HG03039 (cell line): ENCODE data around the gene NECTIN2.
"Not testable (repeated sequence)": the region's sequence is repeated elsewhere in the genome, so short reads cannot be mapped to it uniquely, and the experiment has no call there.

Experiments
- ATAC-seq: cut with Tn5 transposase; IDR thresholded peaks from one replicate; pipeline ENCODE4 v1.9.1; 2021; ENCODE audit warnings: mild to moderate bottlenecking, moderate library complexity; ENCODE audit not compliant: unreplicated experiment

Gene NECTIN2

DNA sequence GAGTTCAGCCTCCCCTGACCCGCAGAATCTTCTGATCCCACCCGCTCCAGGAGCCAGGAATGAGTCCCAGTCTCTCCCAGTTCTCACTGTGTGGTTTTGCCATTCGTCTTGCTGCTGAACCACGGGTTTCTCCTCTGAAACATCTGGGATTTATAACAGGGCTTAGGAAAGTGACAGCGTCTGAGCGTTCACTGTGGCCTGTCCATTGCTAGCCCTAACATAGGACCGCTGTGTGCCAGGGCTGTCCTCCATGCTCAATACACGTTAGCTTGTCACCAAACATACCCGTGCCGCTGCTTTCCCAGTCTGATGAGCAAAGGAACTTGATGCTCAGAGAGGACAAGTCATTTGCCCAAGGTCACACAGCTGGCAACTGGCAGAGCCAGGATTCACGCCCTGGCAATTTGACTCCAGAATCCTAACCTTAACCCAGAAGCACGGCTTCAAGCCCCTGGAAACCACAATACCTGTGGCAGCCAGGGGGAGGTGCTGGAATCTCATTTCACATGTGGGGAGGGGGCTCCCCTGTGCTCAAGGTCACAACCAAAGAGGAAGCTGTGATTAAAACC is 58.4 kb downstream of the NECTIN2 start:
- no peak for ATAC-seq

DNA sequence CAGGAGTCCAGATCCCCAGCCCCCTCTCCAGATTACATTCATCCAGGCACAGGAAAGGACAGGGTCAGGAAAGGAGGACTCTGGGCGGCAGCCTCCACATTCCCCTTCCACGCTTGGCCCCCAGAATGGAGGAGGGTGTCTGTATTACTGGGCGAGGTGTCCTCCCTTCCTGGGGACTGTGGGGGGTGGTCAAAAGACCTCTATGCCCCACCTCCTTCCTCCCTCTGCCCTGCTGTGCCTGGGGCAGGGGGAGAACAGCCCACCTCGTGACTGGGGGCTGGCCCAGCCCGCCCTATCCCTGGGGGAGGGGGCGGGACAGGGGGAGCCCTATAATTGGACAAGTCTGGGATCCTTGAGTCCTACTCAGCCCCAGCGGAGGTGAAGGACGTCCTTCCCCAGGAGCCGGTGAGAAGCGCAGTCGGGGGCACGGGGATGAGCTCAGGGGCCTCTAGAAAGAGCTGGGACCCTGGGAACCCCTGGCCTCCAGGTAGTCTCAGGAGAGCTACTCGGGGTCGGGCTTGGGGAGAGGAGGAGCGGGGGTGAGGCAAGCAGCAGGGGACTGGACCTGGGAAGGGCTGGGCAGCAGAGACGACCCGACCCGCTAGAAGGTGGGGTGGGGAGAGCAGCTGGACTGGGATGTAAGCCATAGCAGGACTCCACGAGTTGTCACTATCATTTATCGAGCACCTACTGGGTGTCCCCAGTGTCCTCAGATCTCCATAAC is 59.5 kb downstream of the NECTIN2 start, which contains the start of gene APOE:
Gene APOE, plus strand, starts transcription at position 360 of the 724 bp plus-strand sequence. CDS start 829 bp downstream, outside the sequence.
- no peak for ATAC-seq

- no peak for ATAC-seq
These were observed 61.5 kb downstream of the NECTIN2 start for GRCh38 chr19:44907613-44908012.

DNA sequence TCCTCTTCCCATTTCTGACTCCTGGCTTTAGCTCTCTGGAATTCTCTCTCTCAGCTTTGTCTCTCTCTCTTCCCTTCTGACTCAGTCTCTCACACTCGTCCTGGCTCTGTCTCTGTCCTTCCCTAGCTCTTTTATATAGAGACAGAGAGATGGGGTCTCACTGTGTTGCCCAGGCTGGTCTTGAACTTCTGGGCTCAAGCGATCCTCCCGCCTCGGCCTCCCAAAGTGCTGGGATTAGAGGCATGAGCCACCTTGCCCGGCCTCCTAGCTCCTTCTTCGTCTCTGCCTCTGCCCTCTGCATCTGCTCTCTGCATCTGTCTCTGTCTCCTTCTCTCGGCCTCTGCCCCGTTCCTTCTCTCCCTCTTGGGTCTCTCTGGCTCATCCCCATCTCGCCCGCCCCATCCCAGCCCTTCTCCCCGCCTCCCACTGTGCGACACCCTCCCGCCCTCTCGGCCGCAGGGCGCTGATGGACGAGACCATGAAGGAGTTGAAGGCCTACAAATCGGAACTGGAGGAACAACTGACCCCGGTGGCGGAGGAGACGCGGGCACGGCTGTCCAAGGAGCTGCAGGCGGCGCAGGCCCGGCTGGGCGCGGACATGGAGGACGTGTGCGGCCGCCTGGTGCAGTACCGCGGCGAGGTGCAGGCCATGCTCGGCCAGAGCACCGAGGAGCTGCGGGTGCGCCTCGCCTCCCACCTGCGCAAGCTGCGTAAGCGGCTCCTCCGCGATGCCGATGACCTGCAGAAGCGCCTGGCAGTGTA is 62.2 kb downstream of the NECTIN2 start:
- ATAC-seq = no peak

DNA sequence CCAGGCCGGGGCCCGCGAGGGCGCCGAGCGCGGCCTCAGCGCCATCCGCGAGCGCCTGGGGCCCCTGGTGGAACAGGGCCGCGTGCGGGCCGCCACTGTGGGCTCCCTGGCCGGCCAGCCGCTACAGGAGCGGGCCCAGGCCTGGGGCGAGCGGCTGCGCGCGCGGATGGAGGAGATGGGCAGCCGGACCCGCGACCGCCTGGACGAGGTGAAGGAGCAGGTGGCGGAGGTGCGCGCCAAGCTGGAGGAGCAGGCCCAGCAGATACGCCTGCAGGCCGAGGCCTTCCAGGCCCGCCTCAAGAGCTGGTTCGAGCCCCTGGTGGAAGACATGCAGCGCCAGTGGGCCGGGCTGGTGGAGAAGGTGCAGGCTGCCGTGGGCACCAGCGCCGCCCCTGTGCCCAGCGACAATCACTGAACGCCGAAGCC is 62.8 kb downstream of the NECTIN2 start:
- ATAC-seq = no peak

DNA sequence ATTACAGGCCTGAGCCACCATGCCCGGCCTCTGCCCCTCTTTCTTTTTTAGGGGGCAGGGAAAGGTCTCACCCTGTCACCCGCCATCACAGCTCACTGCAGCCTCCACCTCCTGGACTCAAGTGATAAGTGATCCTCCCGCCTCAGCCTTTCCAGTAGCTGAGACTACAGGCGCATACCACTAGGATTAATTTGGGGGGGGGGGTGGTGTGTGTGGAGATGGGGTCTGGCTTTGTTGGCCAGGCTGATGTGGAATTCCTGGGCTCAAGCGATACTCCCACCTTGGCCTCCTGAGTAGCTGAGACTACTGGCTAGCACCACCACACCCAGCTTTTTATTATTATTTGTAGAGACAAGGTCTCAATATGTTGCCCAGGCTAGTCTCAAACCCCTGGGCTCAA is 63.7 kb downstream of the NECTIN2 start:
- ATAC-seq = no peak

- not testable (repeated sequence) for ATAC-seq
These were observed 65.8 kb downstream of the NECTIN2 start for GRCh38 chr19:44911896-44912295.

GRCh38 chr19:44912854-44913253 is 66.8 kb downstream of the NECTIN2 start:
- ATAC-seq = no peak

DNA sequence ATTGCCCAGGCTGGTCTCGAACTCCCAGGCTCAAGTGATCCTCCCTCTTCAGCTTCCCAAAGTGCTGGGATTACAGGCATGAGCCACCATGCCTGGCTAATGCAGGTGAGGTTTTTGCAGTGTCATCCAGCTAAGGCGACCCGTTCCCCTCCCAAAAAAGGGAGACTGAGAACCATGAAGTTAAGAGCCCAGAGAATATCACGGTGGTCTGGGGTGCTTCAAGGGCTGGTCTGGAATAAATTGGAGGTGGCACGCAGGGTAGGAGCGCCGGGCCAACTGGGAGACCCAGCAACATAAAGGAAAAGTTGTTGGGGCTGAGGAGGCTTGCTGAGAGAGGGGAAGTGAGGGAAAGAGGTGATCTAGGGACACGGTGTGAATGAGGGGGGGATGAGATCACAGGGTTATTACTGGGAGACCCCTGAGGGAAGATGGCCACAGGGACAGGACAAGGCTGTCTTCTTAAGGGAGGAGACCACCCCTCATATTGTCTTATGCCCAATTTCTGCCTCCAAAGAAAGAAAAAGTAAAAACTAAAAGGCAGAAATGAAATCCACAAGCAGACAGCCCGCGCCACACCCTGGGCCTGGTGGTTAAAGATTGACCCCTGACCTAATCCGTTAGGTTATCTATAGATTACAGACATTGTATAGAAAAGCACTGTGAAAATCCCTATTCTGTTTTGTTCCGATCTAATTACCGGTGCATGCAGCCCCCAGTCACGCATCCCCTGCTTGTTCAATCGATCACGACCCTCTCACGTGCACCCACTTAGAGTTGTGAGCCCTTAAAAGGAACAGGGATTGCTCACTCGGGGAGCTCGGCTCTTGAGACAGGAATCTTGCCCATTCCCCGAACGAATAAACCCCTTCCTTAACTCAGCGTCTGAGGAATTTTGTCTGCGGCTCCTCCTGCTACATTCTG is 67.7 kb downstream of the NECTIN2 start:
- not testable (repeated sequence) for ATAC-seq

DNA sequence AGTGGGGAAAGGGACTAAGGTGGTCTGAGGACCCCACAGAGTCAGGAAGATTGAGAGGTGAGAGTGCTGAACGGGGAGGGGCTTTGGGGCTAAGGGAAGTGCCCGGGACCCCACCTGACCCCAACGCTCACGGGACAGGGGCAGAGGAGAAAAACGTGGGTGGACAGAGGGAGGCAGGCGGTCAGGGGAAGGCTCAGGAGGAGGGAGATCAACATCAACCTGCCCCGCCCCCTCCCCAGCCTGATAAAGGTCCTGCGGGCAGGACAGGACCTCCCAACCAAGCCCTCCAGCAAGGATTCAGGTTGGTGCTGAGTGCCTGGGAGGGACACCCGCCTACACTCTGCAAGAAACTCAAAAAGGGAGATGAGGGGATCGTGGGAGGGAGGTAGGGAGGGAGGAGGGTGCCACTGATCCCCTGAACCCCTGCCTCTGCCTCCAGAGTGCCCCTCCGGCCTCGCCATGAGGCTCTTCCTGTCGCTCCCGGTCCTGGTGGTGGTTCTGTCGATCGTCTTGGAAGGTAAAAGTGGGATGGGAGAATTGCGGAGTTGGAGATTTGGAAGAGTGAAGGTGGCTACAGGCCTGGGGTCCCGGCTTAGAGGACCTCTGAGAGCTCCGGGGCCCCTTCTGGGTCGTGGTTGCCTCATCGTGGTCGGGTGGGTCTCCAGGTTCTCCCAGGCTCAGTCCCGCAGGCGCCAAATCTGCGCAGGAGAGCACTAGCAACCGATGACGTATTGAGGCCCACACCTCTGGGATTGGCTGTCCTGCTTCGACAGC is 68.5 kb downstream of the NECTIN2 start, which contains the start of gene APOC1:
Gene APOC1, plus strand, starts transcription at position 176 of the 774 bp plus-strand sequence. Its CDS starts 284 bp downstream, at position 460.
- peak; percentile 83 for ATAC-seq

DNA sequence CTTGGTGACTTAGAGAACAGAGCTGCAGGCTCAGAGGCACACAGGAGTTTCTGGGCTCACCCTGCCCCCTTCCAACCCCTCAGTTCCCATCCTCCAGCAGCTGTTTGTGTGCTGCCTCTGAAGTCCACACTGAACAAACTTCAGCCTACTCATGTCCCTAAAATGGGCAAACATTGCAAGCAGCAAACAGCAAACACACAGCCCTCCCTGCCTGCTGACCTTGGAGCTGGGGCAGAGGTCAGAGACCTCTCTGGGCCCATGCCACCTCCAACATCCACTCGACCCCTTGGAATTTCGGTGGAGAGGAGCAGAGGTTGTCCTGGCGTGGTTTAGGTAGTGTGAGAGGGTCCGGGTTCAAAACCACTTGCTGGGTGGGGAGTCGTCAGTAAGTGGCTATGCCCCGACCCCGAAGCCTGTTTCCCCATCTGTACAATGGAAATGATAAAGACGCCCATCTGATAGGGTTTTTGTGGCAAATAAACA is 78.2 kb downstream of the NECTIN2 start:
- no peak for ATAC-seq

DNA sequence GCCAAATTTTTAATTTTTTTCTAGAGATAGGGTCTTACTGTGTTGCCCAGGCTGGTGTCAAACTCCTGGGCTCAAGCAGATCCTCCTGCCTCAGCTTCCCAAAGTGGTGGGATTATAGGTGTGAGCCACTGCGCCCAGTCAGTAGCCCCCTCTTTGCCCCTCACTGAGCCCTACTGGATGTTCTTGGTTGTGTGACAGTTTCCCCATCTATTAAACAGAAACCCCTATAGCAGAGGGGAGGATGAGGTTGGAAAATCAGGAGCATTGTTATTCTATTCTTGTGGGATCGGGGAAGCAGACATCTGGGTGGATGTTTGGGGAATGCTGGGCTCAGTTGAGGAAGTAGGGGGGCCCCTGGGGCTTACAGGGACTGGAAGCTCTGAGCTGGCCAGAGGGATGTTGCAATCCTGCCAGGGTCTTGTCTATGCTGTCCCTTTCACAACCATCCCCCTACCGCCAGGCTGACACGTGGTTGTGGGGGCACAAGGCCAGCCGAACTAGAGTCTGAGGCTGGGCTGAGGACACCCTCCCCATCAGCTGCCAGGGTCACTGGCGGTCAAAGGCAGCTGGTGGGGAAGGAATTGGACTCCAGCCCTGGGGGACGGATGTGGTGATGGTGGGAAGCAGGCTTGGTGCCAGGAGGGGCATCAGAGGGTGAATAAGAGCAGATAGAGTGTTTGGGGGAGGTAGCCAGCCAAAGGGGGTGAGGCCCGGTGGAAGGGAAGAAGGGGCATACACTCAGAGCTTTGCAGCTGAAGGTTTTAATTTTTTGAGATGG is 79.2 kb downstream of the NECTIN2 start:
- no peak for ATAC-seq

DNA sequence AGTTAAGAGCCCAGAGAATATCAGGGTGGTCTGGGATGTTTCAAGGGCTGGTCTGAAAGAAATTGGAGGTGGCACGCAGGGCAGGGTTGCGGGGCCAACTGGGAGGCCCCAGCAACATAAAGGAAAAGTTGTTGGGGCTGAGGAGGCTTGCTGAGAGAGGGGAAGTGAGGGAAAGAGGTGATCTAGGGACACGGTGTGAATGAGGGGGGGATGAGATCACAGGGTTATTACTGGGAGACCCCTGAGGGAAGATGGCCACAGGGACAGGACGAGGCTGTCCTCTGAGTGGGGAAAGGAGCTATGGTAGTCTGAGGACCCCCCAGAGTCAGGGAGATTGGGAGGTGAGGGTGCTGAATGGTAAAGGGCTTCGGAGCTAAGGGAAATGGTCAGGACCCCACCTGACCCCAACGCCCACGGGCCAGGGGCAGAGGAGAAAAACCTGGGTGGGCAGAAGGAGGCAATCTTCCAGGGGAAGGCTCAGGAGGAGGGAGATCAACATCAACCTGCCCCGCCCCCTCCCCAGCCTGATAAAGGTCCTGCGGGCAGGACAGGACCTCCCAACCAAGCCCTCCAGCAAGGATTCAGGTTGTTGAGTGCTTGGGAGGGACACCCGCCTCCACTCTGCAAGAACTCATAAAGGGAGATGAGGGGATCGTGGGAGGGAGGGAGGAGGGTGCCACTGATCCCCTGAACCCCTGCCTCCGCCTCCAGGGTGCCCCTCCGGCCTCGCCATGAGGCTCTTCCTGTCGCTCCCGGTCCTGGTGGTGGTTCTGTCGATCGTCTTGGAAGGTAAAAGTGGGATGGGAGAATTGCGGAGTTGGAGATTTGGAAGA is 80.4 kb downstream of the NECTIN2 start:
- ATAC-seq = not testable (repeated sequence)

GRCh38 chr19:44927746-44928145 is 81.6 kb downstream of the NECTIN2 start:
- ATAC-seq = no peak

- no peak for ATAC-seq
These were observed 84.0 kb downstream of the NECTIN2 start for GRCh38 chr19:44930088-44930487.

- no peak for ATAC-seq
These were observed 85.4 kb downstream of the NECTIN2 start for GRCh38 chr19:44931541-44931940.
